H1 (cell line): Measurements from ENCODE around the gene GDPGP1. TPM values are rescaled to one million over a fixed set of nuclear protein-coding genes. Genes with fewer than 3 reads are reported as not detected.

Experiments
- ATF3 ChIP-seq: IDR thresholded peaks from 2 replicates; pipeline ENCODE4 v1.6.1; 2011; ENCODE audit warnings: low read depth, mild to moderate bottlenecking, low read length; ENCODE audit not compliant: insufficient read depth
- BCL11A ChIP-seq, 2 experiments: IDR thresholded peaks; one replicate each; pipeline ENCODE4 v1.6.1; 2011; ENCODE audit warnings: low read depth in 2 of 2, low read length in 2 of 2, mild to moderate bottlenecking in 2 of 2
- CREB1 ChIP-seq: IDR thresholded peaks from 2 replicates; pipeline ENCODE4 v1.6.1; 2012; ENCODE audit warnings: inconsistent platforms
- EP300 ChIP-seq, 2 experiments: IDR thresholded peaks; 1 replicate in 1 of 2; 2 replicates in 1 of 2; pipeline ENCODE4 v1.6.1; 2011 to 2012; ENCODE audit warnings: low read depth in 2 of 2, low read length in 2 of 2, mild to moderate bottlenecking in 2 of 2, borderline replicate concordance in 1 of 2, inconsistent platforms in 1 of 2, moderate library complexity in 1 of 2
- EZH2 ChIP-seq: fragments of 200-600 bp; sonication (generic); IDR thresholded peaks from 2 replicates; pipeline ENCODE4 v1.7.1; 2012; ENCODE audit warnings: low read depth, mild to moderate bottlenecking, moderate library complexity, low read length, inconsistent platforms; ENCODE audit not compliant: severe bottlenecking
- HDAC2 ChIP-seq, 2 experiments: fragments of 300-600 bp in 1 of 2; sonication (generic) in 1 of 2; IDR thresholded peaks; 2 replicates each; pipeline ENCODE4 v1.6.1; 2011 to 2012; ENCODE audit warnings: low read depth in 2 of 2, low read length in 2 of 2, mild to moderate bottlenecking in 2 of 2, moderate library complexity in 2 of 2, borderline replicate concordance in 1 of 2, inconsistent platforms in 1 of 2
- PHF8 ChIP-seq: fragments of 200-600 bp; sonication (generic); conservative IDR thresholded peaks from 2 replicates; pipeline ENCODE4 v1.7.1; 2012; ENCODE audit warnings: low read depth, mild to moderate bottlenecking, inconsistent platforms, low read length, moderate library complexity
- RBBP5 ChIP-seq: IDR thresholded peaks from 2 replicates; pipeline ENCODE4 v1.7.1; 2012; ENCODE audit warnings: low read depth, mild to moderate bottlenecking, inconsistent platforms, low read length, moderate library complexity, borderline replicate concordance
- TAF1 ChIP-seq: IDR thresholded peaks from 2 replicates; pipeline ENCODE4 v1.6.1; 2011; ENCODE audit warnings: mild to moderate bottlenecking, low read depth, low read length
- YY1 ChIP-seq: IDR thresholded peaks from 2 replicates; pipeline ENCODE4 v1.6.1; 2011; ENCODE audit warnings: low read depth, mild to moderate bottlenecking, low read length
- polyA plus RNA-seq, 7 experiments: library from polyadenylated mRNA; depleted of rRNA in 3 of 7; stranded (reverse) in 5 of 7; unstranded in 2 of 7; fragments of >200 nt in 5 of 7; fragments of 200-250 nt in 2 of 7; gene quantifications; 1 replicate in 5 of 7; 2 replicates in 1 of 7; 4 replicates in 1 of 7; pipeline versions ENCODE4 v1.2.1 to v1.2.3, GENCODE V29; 2011 to 2013; ENCODE audit warnings: missing spikeins in 2 of 7, mixed read lengths in 2 of 7
- total RNA-seq: library from RNA; stranded (reverse); fragmentation: NEBNext Ultra II Directional; extraction: Animal tissue kit (Norgen Biotek cat#: 25700); gene quantifications from 2 replicates; pipeline ENCODE4 v1.2.1, GENCODE V29; 2021

GDPGP1 gene
- total and polyA plus RNA-seq, 2 of the 8 experiments (the other 6 are each of a cell fraction or from before 2014, with no cell fraction given): 1.8 to 5.6 TPM

GRCh38 chr15:90184786-90185704 is 49.0 kb upstream of the GDPGP1 start (continued):
- TF ChIP-seq ATF3: no peak
- peak; percentile 46; the same call in 1 of the 2 replicates for TF ChIP-seq RBBP5
- 0 out of 4 replicates have a peak, but pooled peaks of 1 of the 2 experiments have one; percentile 10 for TF ChIP-seq HDAC2 (IDR thresholded peaks at IDR 0.05; ENCODE audit: borderline replicate concordance in 1 of 2, low read depth in 2 of 2, low read length in 2 of 2)
- peak; percentile 56; the same call in 1 of the 2 replicates for TF ChIP-seq PHF8
- no peak for TF ChIP-seq BCL11A (IDR thresholded peaks at IDR 0.05; ENCODE audit: low read depth in 2 of 2, low read length in 2 of 2)
- TF ChIP-seq YY1: peak; percentile 52; the same call in 1 of the 2 replicates
- TF ChIP-seq CREB1: no peak
- TF ChIP-seq EP300 (IDR thresholded peaks at IDR 0.05; ENCODE audit: borderline replicate concordance in 1 of 2, low read depth in 2 of 2, low read length in 2 of 2): no peak
- TF ChIP-seq EZH2: no peak
- TF ChIP-seq TAF1: 0 out of 2 replicates have a peak, but pooled peaks have one; percentile 33
